ENCODE results near the gene CACNA2D1.

The CACNA2D1 gene

GRCh38 chr7:82345886-82346285, 97.7 kb downstream of the CACNA2D1 start:
- TF ChIP-seq ARNTL (CRISPR knock-in tag; IDR thresholded peaks at IDR 0.05; ENCODE audit: borderline replicate concordance, low read depth) (no peak), ZFP3 (CRISPR knock-in tag; IDR thresholded peaks at IDR 0.05) (no peak), ZNF565 (CRISPR knock-in tag; conservative IDR thresholded peaks at IDR 0.05; ENCODE audit: low read depth) (no peak), PPARA (CRISPR knock-in tag; IDR thresholded peaks at IDR 0.05; ENCODE audit: borderline replicate concordance) (no peak), SNAI2 (CRISPR knock-in tag; IDR thresholded peaks at IDR 0.05) (no peak)
- ATAC-seq = no peak

GRCh38 chr7:82343716-82344115, 99.9 kb downstream of the CACNA2D1 start:
- TF ChIP-seq POU6F1 (CRISPR knock-in tag; IDR thresholded peaks at IDR 0.05; ENCODE audit: borderline replicate concordance, low read depth) (no peak), CSDC2 (CRISPR knock-in tag; IDR thresholded peaks at IDR 0.05) (no peak), OSR1 (CRISPR knock-in tag; IDR thresholded peaks at IDR 0.05) (no peak), ISL1 (CRISPR knock-in tag; IDR thresholded peaks at IDR 0.05) (peak; percentile 91), TSHZ2 (CRISPR knock-in tag; IDR thresholded peaks at IDR 0.05) (peak; percentile 81), GLIS3 (CRISPR knock-in tag; IDR thresholded peaks at IDR 0.05) (no peak), ZNF565 (CRISPR knock-in tag; conservative IDR thresholded peaks at IDR 0.05; ENCODE audit: low read depth) (no peak), RARB (CRISPR knock-in tag; IDR thresholded peaks at IDR 0.05) (no peak), TOX (CRISPR knock-in tag; IDR thresholded peaks at IDR 0.05; ENCODE audit: borderline replicate concordance) (no peak), PATZ1 (CRISPR knock-in tag; IDR thresholded peaks at IDR 0.05; ENCODE audit: borderline replicate concordance) (no peak), CSRNP3 (CRISPR knock-in tag; IDR thresholded peaks at IDR 0.05) (no peak), TCF4 (CRISPR knock-in tag; IDR thresholded peaks at IDR 0.05; ENCODE audit: borderline replicate concordance) (peak; percentile 74), ARNTL (CRISPR knock-in tag; IDR thresholded peaks at IDR 0.05; ENCODE audit: borderline replicate concordance, low read depth) (no peak), ZFP3 (CRISPR knock-in tag; IDR thresholded peaks at IDR 0.05) (no peak), CREB5 (CRISPR knock-in tag; IDR thresholded peaks at IDR 0.05; ENCODE audit: low read depth) (no peak)
- no peak; the same call in 2 of the 3 replicates for ATAC-seq

GRCh38 chr7:82339958-82340357, 103.6 kb downstream of the CACNA2D1 start:
- no peak for ATAC-seq

More at GRCh38 chr7:82339958-82340357, 103.6 kb downstream of the CACNA2D1 start:
- TF ChIP-seq TSHZ2 (CRISPR knock-in tag; IDR thresholded peaks at IDR 0.05) (no peak), OSR1 (CRISPR knock-in tag; IDR thresholded peaks at IDR 0.05) (no peak), PATZ1 (CRISPR knock-in tag; IDR thresholded peaks at IDR 0.05; ENCODE audit: borderline replicate concordance) (no peak), ZNF8 (CRISPR knock-in tag; IDR thresholded peaks at IDR 0.05) (no peak), PPARA (CRISPR knock-in tag; IDR thresholded peaks at IDR 0.05; ENCODE audit: borderline replicate concordance) (no peak)

Data from SK-N-SH treated with all-trans-retinoic acid at 6 μM for 48 hours (cell line).